GM19395 (cell line): ENCODE data around the gene RANBP3.
"Not testable (repeated sequence)": the region's sequence is repeated elsewhere in the genome, so short reads cannot be mapped to it uniquely, and the experiment has no call there.

Experiments used
- ATAC-seq: cut with Tn5 transposase; IDR thresholded peaks from one replicate; pipeline ENCODE4 v1.9.1; 2021; ENCODE audit warnings: mild to moderate bottlenecking, moderate library complexity; ENCODE audit not compliant: unreplicated experiment

The RANBP3 gene

GRCh38 chr19:6006896-6007295 is 29.0 kb upstream of the RANBP3 start:
- no peak for ATAC-seq

- not testable (repeated sequence) for ATAC-seq
Observed at GRCh38 chr19:6006070-6006446, 28.1 kb upstream of the RANBP3 start.

GRCh38 chr19:6005321-6006069 is 27.6 kb upstream of the RANBP3 start:
- ATAC-seq: no peak

DNA sequence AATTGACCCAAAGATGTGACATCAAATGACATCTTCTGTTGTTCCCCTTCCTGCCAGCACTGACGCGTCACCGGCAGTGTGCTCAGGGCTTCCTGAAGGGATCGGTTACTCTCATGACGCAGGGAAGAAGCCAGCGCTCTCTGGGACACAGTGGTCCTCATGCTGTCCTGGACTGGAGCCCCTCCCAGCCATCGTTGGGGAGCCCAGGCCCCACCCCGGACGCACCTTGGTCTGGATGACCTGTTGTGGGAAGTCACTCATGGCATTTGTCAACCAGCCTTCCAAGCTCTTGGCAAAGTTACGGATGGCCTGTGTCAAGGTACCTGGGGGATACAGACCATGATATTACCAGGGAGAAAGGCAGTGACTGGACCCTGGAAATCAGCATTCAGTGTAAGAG is 26.0 kb upstream of the RANBP3 start:
- ATAC-seq: no peak

- no peak for ATAC-seq
Observed at GRCh38 chr19:6002591-6002990, 24.7 kb upstream of the RANBP3 start.

GRCh38 chr19:6000228-6000847 is 22.4 kb upstream of the RANBP3 start:
- ATAC-seq: no peak

DNA sequence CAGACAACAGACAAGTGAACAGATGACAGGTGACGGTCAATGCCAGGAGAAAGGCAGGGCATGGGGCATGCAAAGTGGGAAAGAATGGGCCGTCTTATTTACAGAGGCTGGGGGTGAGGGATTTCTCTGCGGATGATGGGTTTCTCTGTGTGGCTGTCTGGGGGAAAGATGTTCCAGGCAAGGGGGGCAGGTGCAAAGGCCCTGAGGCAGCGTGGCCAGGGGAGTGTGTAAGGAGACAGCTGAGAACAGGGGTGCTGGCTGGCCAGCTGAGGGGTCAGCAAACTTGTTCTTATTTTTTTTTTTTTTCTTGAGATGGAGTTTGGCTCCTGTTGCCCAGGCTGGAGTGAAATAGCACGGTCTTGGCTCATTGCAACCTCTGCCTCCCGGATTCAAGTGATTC is 21.8 kb upstream of the RANBP3 start:
- ATAC-seq: no peak

GRCh38 chr19:5997371-5997770 is 19.4 kb upstream of the RANBP3 start:
- ATAC-seq: no peak

GRCh38 chr19:5996623-5997320 is 18.8 kb upstream of the RANBP3 start:
- no peak for ATAC-seq

- no peak for ATAC-seq
Observed at GRCh38 chr19:5996102-5996501, 18.2 kb upstream of the RANBP3 start.

DNA sequence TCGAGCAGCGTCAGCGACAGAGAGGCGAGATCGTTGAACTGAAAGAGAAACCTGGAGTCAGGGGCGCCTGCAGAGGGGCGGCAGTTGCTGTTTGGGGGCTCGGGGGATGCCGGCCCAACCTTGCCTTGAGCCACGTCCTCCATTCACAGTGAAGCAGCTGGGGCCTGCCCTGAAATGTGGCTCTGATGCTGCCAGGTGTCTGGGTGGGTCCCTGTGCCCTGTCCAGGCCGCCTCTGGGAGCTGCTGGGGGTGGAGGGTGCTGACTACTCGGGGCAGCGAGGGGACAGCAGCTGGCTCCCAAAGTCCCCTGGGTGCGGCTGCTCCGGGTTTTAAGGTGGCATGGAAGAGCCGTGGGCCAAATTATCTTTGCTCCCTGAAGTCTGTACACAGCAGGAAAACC is 17.7 kb upstream of the RANBP3 start:
- ATAC-seq: no peak

DNA sequence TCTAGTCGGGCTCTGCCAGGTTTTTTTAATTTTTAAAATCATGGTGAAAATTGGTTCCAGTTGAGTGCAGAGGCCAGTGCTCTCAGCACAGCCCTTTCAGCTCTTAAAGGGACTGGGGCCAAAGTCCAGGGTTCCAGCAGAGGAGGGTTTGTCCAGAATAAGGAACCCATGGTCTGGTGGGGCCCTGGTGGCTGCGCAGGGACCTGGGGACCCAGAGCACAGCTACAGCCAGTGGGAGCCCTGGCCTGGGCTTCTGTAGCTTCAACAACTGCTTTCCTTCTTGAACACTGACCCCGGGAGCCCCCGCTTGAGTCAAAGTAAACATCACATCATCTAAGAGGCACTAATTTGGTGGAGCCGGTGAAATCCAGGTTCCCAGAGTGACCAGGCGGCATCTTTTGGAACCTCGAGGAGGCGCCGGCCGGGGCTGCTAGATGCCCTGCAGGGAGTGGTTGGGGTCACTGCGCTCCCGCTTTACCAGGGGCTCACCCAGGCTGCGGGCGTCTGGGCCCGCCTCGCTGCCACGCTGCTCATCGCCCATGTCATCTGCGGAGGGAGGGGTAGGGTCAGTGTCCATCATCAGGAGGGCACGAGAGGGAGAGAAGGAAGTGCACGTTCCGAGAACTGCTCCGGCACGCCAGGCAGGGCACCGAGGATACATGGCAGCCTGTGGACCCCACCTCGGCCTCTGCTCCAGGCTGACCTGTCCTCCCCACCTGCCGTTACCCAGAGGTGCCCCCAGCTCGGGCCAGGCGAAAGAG is 16.6 kb upstream of the RANBP3 start:
- no peak for ATAC-seq

DNA sequence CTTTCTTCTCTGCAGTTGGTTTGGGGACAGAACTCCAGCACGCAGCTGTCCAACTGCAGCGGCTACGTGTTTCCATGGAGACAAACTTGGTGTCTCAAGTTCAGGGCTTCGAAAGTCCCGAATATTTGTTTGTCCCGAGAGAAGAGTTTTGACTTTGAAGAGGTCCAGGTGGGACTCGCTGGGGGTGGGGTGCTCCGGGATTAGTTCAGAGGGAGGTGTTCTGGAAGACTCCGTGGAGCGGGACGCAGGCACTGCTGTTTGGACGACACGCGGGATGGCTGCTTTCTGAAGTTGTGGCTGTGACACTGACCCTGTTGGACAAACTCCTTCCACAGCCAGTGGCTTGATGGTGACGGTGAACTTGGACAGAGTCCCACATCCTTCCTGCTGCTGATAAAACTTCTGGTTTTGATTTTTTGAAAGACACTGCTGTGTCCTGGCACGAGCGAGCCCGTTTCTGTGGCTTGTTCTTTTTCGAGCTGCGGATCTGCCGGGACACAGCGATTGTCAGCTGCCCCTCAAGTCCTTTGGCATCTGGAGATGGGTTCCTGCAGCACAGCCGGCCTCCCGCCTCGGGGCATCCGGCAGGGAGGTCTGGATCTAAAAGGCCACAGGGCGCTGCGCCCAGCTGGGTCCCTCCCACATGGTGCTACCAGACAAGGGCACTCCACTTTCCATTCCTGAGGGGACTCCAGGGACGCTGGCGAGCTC is 15.9 kb upstream of the RANBP3 start:
- no peak for ATAC-seq

DNA sequence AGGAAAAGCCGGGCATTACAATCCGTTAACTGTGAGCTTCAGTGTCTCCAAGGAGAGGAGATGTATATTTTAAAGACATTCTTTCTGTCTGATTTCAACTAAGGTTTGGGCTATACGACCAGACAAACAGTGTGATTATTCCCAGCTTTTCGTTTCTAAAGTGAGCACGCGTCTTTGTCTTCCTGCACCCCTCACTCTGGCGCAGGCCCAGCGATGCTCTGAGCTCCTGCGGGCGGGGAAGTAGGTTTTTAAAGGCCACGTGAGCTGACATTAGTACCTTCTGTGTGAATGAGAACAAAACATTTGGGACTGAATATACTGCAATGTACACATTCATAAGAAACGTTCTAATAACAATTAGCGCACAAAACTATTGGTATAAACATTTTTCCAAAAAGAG is 15.3 kb upstream of the RANBP3 start:
- no peak for ATAC-seq

DNA sequence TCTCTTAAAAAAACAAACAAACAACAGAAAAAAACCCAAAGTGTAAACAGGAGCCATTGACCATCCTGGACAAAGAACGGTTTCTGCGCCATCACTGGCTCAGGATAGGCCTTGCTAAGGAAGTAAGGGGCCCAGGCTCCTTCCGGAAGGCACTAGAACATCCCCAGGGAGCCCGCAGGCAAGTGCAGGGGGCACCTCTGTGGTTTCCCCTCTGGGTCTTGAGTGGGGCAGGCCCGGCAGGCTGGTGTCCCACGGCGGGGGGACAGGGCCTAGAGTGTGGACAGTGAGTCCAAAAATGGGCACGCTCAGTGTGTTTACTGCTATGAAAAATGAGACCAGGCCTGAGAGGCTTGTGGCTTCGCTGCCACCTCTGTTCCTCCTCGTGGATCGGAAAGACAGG is 14.8 kb upstream of the RANBP3 start:
- ATAC-seq: no peak

DNA sequence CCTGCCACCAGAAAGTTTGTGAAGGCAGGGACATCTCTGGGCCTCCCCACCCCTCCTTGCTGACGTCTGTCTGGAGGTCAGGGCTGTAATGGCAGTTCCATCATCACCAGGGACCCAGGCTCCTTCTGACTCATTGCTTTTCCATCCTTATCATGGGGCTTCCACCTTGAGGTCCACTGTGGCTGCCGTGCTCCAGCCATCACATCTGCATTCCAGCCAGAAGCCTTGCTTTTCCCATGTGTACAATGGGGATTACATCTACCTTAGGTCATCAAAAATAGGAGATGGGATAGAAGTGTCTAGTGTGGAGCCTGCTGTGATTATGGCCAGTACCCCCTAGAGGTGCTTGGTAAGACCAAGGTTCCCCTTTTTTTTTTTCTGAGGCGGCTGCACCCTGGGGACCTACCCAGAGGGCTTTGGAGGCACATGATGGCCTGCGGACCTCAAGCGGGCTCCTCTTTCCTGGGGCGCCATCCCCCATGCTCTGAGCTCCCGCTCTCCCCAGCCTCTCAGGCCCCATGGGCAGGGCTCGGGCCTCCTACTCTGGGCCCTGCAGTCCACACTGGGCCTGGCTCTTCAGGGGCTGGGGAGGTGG is 13.4 kb upstream of the RANBP3 start:
- ATAC-seq: no peak

DNA sequence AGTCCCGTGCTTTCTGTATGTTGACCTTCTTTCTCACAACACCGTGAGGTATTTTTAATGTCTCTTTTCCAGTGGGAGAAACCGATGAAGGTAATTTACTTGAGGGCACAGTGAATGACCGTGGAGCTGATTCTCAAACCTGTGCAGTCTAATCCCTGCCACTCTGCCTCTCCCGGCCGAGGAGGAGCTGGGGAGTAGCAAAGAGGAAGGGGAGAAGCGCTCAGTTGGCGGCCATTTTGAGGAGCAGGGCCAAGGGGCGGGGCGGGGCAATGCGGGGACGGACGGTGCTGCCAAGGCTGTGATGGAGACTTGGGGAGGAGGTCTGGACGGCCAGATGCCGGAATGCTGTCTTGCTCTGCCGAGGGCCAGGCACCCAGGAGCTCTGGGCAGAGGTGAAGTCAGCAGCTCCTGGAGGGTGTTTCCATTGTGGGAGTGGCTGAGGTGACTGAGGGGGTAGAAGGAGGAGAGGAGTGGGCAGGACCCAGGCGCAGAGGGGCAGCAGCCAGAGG is 12.4 kb upstream of the RANBP3 start:
- no peak for ATAC-seq

DNA sequence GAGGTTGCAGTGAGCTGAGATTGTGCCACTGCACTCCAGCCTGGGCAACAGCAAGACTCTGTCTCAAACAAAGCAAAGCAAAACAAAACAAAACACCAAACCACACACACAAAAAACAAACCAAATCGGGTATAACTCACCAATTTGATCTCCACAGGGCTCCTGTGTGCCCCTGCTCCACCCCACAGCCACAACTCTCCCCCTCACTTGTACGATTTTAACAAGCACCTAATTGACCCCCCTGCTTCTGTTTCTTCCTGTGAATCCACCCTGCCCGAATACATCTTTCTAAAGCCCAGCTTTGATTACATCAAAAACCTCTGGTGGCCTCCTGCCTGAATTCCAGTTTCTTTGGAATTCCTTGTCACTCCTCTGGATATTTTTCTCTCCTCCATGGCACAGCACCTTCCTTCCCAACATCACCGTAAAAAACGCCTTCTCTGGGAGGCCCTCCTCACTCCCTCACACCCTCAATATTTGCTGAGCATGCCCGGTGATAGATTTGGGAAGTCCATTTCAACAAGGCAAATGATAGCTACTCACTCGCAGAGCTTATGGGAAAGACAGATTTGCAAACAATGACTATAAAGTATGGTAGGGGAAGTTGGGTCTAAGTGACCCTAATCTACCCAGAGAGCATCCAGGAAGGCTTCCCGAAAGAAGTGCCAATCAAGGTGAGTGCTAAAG is 11.6 kb upstream of the RANBP3 start:
- no peak for ATAC-seq

- ATAC-seq: no peak
Observed at GRCh38 chr19:5988517-5989387, 10.8 kb upstream of the RANBP3 start.
